ENCODE data around the gene UBXN11.
"Not testable (repeated sequence)": the region's sequence is repeated elsewhere in the genome, so short reads cannot be mapped to it uniquely, and the experiment has no call there.

Gene UBXN11

GRCh38 chr1:26349188-26349876 is 42.9 kb upstream of the UBXN11 start:
- Histone ChIP-seq H3K36me3 (ENCODE audit: control insufficient read depth, insufficient read depth, low read length) (no peaks in the 10 kb centered on the region), H3K9ac (ENCODE audit: low read length) (no peak overlapping the region), H3K4me1 (ENCODE audit: control insufficient read depth, insufficient read depth, low read length) (no peaks in the 10 kb centered on the region), H3K27me3 (ENCODE audit: control insufficient read depth, insufficient read depth, low read length) (no peaks in the 10 kb centered on the region), H3K27ac (ENCODE audit: low read depth, low read length) (no peak overlapping the region), H3K4me3 (ENCODE audit: low read length) (no peak overlapping the region)

- H3K4me3 ChIP-seq (ENCODE audit: low read length), result no peak overlapping the region
- H3K9ac ChIP-seq (ENCODE audit: low read length), result no peak overlapping the region
- no peak overlapping the region for H3K27ac ChIP-seq (ENCODE audit: low read depth, low read length)
- H3K36me3 ChIP-seq (ENCODE audit: control insufficient read depth, insufficient read depth, low read length), result no peaks in the 10 kb centered on the region
- H3K4me1 ChIP-seq (ENCODE audit: control insufficient read depth, insufficient read depth, low read length), result no peaks in the 10 kb centered on the region
- H3K27me3 ChIP-seq (ENCODE audit: control insufficient read depth, insufficient read depth, low read length), result no peaks in the 10 kb centered on the region
Measured at GRCh38 chr1:26346274-26347033, 40.0 kb upstream of the UBXN11 start.

- Histone ChIP-seq H3K4me3 (ENCODE audit: low read length) (no peak overlapping the region), H3K27ac (ENCODE audit: low read depth, low read length) (no peak overlapping the region), H3K4me1 (ENCODE audit: control insufficient read depth, insufficient read depth, low read length) (no peaks in the 10 kb centered on the region), H3K36me3 (ENCODE audit: control insufficient read depth, insufficient read depth, low read length) (no peaks in the 10 kb centered on the region), H3K27me3 (ENCODE audit: control insufficient read depth, insufficient read depth, low read length) (no peaks in the 10 kb centered on the region), H3K9ac (ENCODE audit: low read length) (no peak overlapping the region)
Measured at GRCh38 chr1:26345718-26346117, 39.3 kb upstream of the UBXN11 start.

- Histone ChIP-seq H3K27me3 (ENCODE audit: control insufficient read depth, insufficient read depth, low read length) (no peaks in the 10 kb centered on the region), H3K4me3 (ENCODE audit: low read length) (no peak overlapping the region), H3K36me3 (ENCODE audit: control insufficient read depth, insufficient read depth, low read length) (no peaks in the 10 kb centered on the region), H3K4me1 (ENCODE audit: control insufficient read depth, insufficient read depth, low read length) (no peaks in the 10 kb centered on the region), H3K9ac (ENCODE audit: low read length) (no peak overlapping the region), H3K27ac (ENCODE audit: low read depth, low read length) (no peak overlapping the region)
Measured at GRCh38 chr1:26344147-26344920, 37.9 kb upstream of the UBXN11 start.

- peaks cover 3% of the 10 kb centered on the region for H3K27me3 ChIP-seq (ENCODE audit: control insufficient read depth, insufficient read depth, low read length)
- no peak overlapping the region for H3K9ac ChIP-seq (ENCODE audit: low read length)
- no peaks in the 10 kb centered on the region for H3K36me3 ChIP-seq (ENCODE audit: control insufficient read depth, insufficient read depth, low read length)
- H3K4me1 ChIP-seq (ENCODE audit: control insufficient read depth, insufficient read depth, low read length), result no peaks in the 10 kb centered on the region
- H3K27ac ChIP-seq (ENCODE audit: low read depth, low read length), result no peak overlapping the region
- H3K4me3 ChIP-seq (ENCODE audit: low read length), result no peak overlapping the region
Measured at GRCh38 chr1:26340047-26340481, 33.6 kb upstream of the UBXN11 start.

GRCh38 chr1:26338670-26339069 is 32.2 kb upstream of the UBXN11 start:
- Histone ChIP-seq H3K4me3 (ENCODE audit: low read length) (no peak overlapping the region), H3K36me3 (ENCODE audit: control insufficient read depth, insufficient read depth, low read length) (no peaks in the 10 kb centered on the region), H3K27me3 (ENCODE audit: control insufficient read depth, insufficient read depth, low read length) (peaks cover 3% of the 10 kb centered on the region), H3K9ac (ENCODE audit: low read length) (no peak overlapping the region), H3K27ac (ENCODE audit: low read depth, low read length) (no peak overlapping the region), H3K4me1 (ENCODE audit: control insufficient read depth, insufficient read depth, low read length) (no peaks in the 10 kb centered on the region)

- H3K4me1 ChIP-seq (ENCODE audit: control insufficient read depth, insufficient read depth, low read length), result no peaks in the 10 kb centered on the region
- H3K9ac ChIP-seq (ENCODE audit: low read length), result no peak overlapping the region
- no peak overlapping the region for H3K27ac ChIP-seq (ENCODE audit: low read depth, low read length)
- H3K27me3 ChIP-seq (ENCODE audit: control insufficient read depth, insufficient read depth, low read length), result peaks cover 3% of the 10 kb centered on the region
- H3K4me3 ChIP-seq (ENCODE audit: low read length), result no peak overlapping the region
- no peaks in the 10 kb centered on the region for H3K36me3 ChIP-seq (ENCODE audit: control insufficient read depth, insufficient read depth, low read length)
Measured at GRCh38 chr1:26337625-26338024, 31.2 kb upstream of the UBXN11 start.

GRCh38 chr1:26337206-26337535 is 30.7 kb upstream of the UBXN11 start:
- Histone ChIP-seq H3K27ac (ENCODE audit: low read depth, low read length) (no peak overlapping the region), H3K9ac (ENCODE audit: low read length) (no peak overlapping the region), H3K4me1 (ENCODE audit: control insufficient read depth, insufficient read depth, low read length) (no peaks in the 10 kb centered on the region), H3K4me3 (ENCODE audit: low read length) (no peak overlapping the region), H3K27me3 (ENCODE audit: control insufficient read depth, insufficient read depth, low read length) (peaks cover 3% of the 10 kb centered on the region), H3K36me3 (ENCODE audit: control insufficient read depth, insufficient read depth, low read length) (no peaks in the 10 kb centered on the region)

- Histone ChIP-seq H3K4me1 (ENCODE audit: control insufficient read depth, insufficient read depth, low read length) (no peaks in the 10 kb centered on the region), H3K4me3 (ENCODE audit: low read length) (peak overlapping the region; percentile 63), H3K27ac (ENCODE audit: low read depth, low read length) (no peak overlapping the region), H3K27me3 (ENCODE audit: control insufficient read depth, insufficient read depth, low read length) (peaks cover 3% of the 10 kb centered on the region), H3K36me3 (ENCODE audit: control insufficient read depth, insufficient read depth, low read length) (no peaks in the 10 kb centered on the region), H3K9ac (ENCODE audit: low read length) (no peak overlapping the region)
Measured at GRCh38 chr1:26336477-26337205, 30.2 kb upstream of the UBXN11 start.

GRCh38 chr1:26335774-26336476 is 29.5 kb upstream of the UBXN11 start:
- H3K4me1 ChIP-seq (ENCODE audit: control insufficient read depth, insufficient read depth, low read length), result no peaks in the 10 kb centered on the region
- peak overlapping the region; percentile 63 for H3K4me3 ChIP-seq (ENCODE audit: low read length)
- H3K27ac ChIP-seq (ENCODE audit: low read depth, low read length), result no peak overlapping the region
- no peak overlapping the region for H3K9ac ChIP-seq (ENCODE audit: low read length)
- H3K27me3 ChIP-seq (ENCODE audit: control insufficient read depth, insufficient read depth, low read length), result peaks cover 3% of the 10 kb centered on the region
- no peaks in the 10 kb centered on the region for H3K36me3 ChIP-seq (ENCODE audit: control insufficient read depth, insufficient read depth, low read length)

- not testable (repeated sequence) for H3K4me3 ChIP-seq (ENCODE audit: low read length); H3K9ac ChIP-seq (ENCODE audit: low read length); H3K4me1 ChIP-seq (ENCODE audit: control insufficient read depth, insufficient read depth, low read length); H3K36me3 ChIP-seq (ENCODE audit: control insufficient read depth, insufficient read depth, low read length); H3K27ac ChIP-seq (ENCODE audit: low read depth, low read length); H3K27me3 ChIP-seq (ENCODE audit: control insufficient read depth, insufficient read depth, low read length)
Measured at GRCh38 chr1:26333312-26333711, 26.9 kb upstream of the UBXN11 start.

- H3K27me3 ChIP-seq (ENCODE audit: control insufficient read depth, insufficient read depth, low read length), result peaks cover 3% of the 10 kb centered on the region
- no peak overlapping the region for H3K4me3 ChIP-seq (ENCODE audit: low read length)
- no peak overlapping the region for H3K27ac ChIP-seq (ENCODE audit: low read depth, low read length)
- no peaks in the 10 kb centered on the region for H3K4me1 ChIP-seq (ENCODE audit: control insufficient read depth, insufficient read depth, low read length)
- H3K36me3 ChIP-seq (ENCODE audit: control insufficient read depth, insufficient read depth, low read length), result no peaks in the 10 kb centered on the region
- H3K9ac ChIP-seq (ENCODE audit: low read length), result no peak overlapping the region
Measured at GRCh38 chr1:26330276-26330675, 23.8 kb upstream of the UBXN11 start.

Measured in rectal smooth muscle tissue (tissue), 1 donor.